Hepatocyte (in vitro differentiated cells): ENCODE data around the gene CBARP. TPM values are rescaled to one million over a fixed set of nuclear protein-coding genes. Genes with fewer than 3 reads are reported as not detected.

Source experiments
- DNase-seq: peaks from one replicate; pipeline ENCODE4 v3.0.0-alpha.2; 2016; ENCODE audit warnings: low spot score
- H2AFZ ChIP-seq: fragments of 200-600 bp; sonication (generic); 2 replicates; pipeline ENCODE4 v1.6.0; 2016; ENCODE audit warnings: antibody characterized with exemption, mild to moderate bottlenecking
- H3K27ac ChIP-seq: fragments of 200-600 bp; sonication (generic); 2 replicates; pipeline ENCODE4 v1.5.1; 2016; ENCODE audit warnings: mild to moderate bottlenecking
- H3K27me3 ChIP-seq: fragments of 200-600 bp; sonication (generic); 2 replicates; pipeline ENCODE4 v1.6.1; 2016
- H3K36me3 ChIP-seq: fragments of 200-600 bp; sonication (generic); replicated peaks from 2 replicates; pipeline ENCODE4 v1.5.1; 2016; ENCODE audit warnings: low read depth; ENCODE audit not compliant: insufficient read depth
- H3K4me1 ChIP-seq: fragments of 200-600 bp; sonication (generic); 2 replicates; pipeline ENCODE4 v1.5.1; 2016; ENCODE audit warnings: mild to moderate bottlenecking, moderate library complexity; ENCODE audit not compliant: insufficient read depth
- H3K4me2 ChIP-seq: fragments of 200-600 bp; sonication (generic); 2 replicates; pipeline ENCODE4 v1.6.0; 2016
- H3K4me3 ChIP-seq: fragments of 200-600 bp; sonication (generic); 2 replicates; pipeline ENCODE4 v1.5.1; 2016; ENCODE audit warnings: mild to moderate bottlenecking
- H3K79me2 ChIP-seq: fragments of 200-600 bp; sonication (generic); 2 replicates; pipeline ENCODE4 v1.6.0; 2017; ENCODE audit warnings: mild to moderate bottlenecking
- H3K9me2 ChIP-seq: fragments of 200-600 bp; sonication (generic); replicated peaks from 2 replicates; pipeline ENCODE4 v1.6.0; 2017; ENCODE audit warnings: mild to moderate bottlenecking; ENCODE audit not compliant: insufficient read depth
- H3K9me3 ChIP-seq: fragments of 200-600 bp; sonication (generic); 2 replicates; pipeline ENCODE4 v1.5.1; 2016; ENCODE audit warnings: low read depth, mild to moderate bottlenecking
- H4K20me1 ChIP-seq: fragments of 200-600 bp; sonication (generic); 2 replicates; pipeline ENCODE4 v1.6.0; 2016; ENCODE audit warnings: mild to moderate bottlenecking; ENCODE audit not compliant: insufficient read depth, poor library complexity, severe bottlenecking
- EZH2 ChIP-seq: fragments of 200-600 bp; sonication (generic); IDR thresholded peaks from 2 replicates; pipeline ENCODE4 v1.6.1; 2016; ENCODE audit warnings: antibody characterized with exemption, mild to moderate bottlenecking, borderline replicate concordance
- EZH2phosphoT487 ChIP-seq: fragments of 200-600 bp; sonication (generic); IDR thresholded peaks from one replicate; pipeline ENCODE4 v1.6.1; 2018; ENCODE audit warnings: antibody characterized with exemption, mild to moderate bottlenecking, low read depth, moderate library complexity; ENCODE audit not compliant: unreplicated experiment, severe bottlenecking
- whole genome bisulfite sequencing: methylation state at CpG from one replicate; pipeline ENCODE4 v1.1.6; 2016; ENCODE audit warnings: low lambda C conversion rate; ENCODE audit errors: missing lambda C conversion rate; 5-methylcytosine and 5-hydroxymethylcytosine counted together
- polyA plus RNA-seq: library from polyadenylated mRNA; unstranded; fragments of >200 nt; fragmentation: Nextera tagmentation; extraction: Ambion mirVana; gene quantifications from 2 replicates; pipeline ENCODE4 v1.2.1, GENCODE V29; 2016
- total RNA-seq: library from RNA; depleted of rRNA; stranded (reverse); fragments of >200 nt; gene quantifications from 2 replicates; pipeline ENCODE4 v1.2.3, GENCODE V29; 2014
- TF ChIP-seq, protein P1 (sequence below): fragments of 200-600 bp; sonication (generic); IDR thresholded peaks from 2 replicates; pipeline ENCODE4 v1.5.1; 2016; ENCODE audit warnings: antibody characterized with exemption, mild to moderate bottlenecking; ENCODE audit not compliant: poor library complexity

The CBARP gene
- total and polyA plus RNA-seq, 2 experiments from 2014 or later = 4.2 to 7.1 TPM

DNA sequence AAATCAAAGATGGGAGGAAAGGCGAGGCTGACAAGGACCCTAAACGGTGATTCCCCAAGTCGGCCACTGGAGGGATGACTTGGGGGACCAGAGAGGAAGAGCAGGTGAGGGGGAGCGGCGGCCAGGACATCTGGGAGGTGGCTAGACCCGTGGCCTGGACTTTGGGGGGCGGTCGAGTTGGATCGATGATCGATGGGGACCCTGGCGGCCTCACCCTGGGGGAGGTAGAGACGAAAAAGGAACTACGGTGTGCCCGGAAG is 23.7 kb upstream of the CBARP start:
- peak overlapping the region; percentile 66 for H3K4me3 ChIP-seq
- peak overlapping the region; percentile 98 for H3K27ac ChIP-seq
- no peaks in the 10 kb centered on the region for H3K9me2 ChIP-seq
- no peak overlapping the region for H2AFZ ChIP-seq
- no peaks in the 10 kb centered on the region for H3K36me3 ChIP-seq
- DNase-seq = no peak
- no peak for TF ChIP-seq EZH2
- TF ChIP-seq, protein P1, sequence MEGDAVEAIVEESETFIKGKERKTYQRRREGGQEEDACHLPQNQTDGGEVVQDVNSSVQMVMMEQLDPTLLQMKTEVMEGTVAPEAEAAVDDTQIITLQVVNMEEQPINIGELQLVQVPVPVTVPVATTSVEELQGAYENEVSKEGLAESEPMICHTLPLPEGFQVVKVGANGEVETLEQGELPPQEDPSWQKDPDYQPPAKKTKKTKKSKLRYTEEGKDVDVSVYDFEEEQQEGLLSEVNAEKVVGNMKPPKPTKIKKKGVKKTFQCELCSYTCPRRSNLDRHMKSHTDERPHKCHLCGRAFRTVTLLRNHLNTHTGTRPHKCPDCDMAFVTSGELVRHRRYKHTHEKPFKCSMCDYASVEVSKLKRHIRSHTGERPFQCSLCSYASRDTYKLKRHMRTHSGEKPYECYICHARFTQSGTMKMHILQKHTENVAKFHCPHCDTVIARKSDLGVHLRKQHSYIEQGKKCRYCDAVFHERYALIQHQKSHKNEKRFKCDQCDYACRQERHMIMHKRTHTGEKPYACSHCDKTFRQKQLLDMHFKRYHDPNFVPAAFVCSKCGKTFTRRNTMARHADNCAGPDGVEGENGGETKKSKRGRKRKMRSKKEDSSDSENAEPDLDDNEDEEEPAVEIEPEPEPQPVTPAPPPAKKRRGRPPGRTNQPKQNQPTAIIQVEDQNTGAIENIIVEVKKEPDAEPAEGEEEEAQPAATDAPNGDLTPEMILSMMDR = peak; percentile 6
- H3K79me2 ChIP-seq = peaks cover 22% of the 10 kb centered on the region
- H3K4me1 ChIP-seq = peaks cover 76% of the 10 kb centered on the region
- peak overlapping the region; percentile 93 for H3K4me2 ChIP-seq
- peaks cover 12% of the 10 kb centered on the region for H4K20me1 ChIP-seq
- 33% methylated on average over 11 of the region's 14 CpGs for WGBS
- H3K27me3 ChIP-seq = no peaks in the 10 kb centered on the region
- H3K9me3 ChIP-seq = no peaks in the 10 kb centered on the region

DNA sequence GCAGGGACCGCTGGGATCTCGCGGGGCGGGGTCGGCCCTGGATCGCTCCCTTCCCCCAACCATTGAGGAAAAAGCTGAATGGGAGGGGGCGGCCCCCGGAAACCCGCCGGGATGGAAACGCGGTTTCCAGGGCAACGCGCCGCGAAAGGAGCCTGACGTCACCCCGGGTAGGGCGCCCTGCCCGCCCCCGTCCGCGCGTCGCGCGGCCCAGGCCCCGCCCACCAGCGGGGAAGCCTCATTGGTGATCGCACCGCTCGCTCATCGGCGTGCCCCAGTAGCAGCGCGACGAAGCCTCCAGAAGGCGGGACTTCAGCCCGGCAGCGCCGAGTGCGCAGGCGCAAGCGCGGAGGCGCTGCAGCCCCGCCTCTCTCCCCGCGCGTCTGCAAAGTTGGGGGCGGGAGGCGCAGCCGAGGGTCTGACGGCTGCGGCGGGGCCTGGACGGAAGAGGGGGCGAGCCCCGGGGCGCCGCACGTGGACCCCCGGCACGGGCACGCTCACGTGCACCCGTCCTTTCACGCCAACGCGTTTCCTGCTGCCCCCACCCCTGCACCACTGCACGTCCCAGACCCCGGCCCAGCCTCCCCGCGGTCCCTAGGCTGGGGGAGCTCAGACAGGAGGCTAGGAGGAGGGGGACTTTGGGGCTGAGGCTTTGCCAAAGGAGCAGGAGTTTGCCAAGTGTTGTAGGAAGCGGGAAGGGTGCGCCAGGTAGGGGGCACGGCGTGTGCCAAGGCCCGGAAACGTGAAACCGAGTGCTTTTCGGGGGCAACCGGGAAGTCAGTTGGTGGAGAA is 23.1 kb upstream of the CBARP start:
- Histone ChIP-seq H3K4me1 (peaks cover 71% of the 10 kb centered on the region), H3K4me3 (peak overlapping the region; percentile 66), H3K27ac (peak overlapping the region; percentile 98), H3K79me2 (peaks cover 28% of the 10 kb centered on the region), H3K27me3 (no peaks in the 10 kb centered on the region), H4K20me1 (peaks cover 15% of the 10 kb centered on the region), H2AFZ (no peak overlapping the region), H3K36me3 (no peaks in the 10 kb centered on the region), H3K4me2 (peak overlapping the region; percentile 93), H3K9me2 (no peaks in the 10 kb centered on the region), H3K9me3 (no peaks in the 10 kb centered on the region)
- 4% methylated on average over 49 of the region's 83 CpGs for WGBS
- DNase-seq = peak; percentile 99
- TF ChIP-seq EZH2 (no peak), EZH2phosphoT487 (no peak)
- TF ChIP-seq, protein P1 = no peak

DNA sequence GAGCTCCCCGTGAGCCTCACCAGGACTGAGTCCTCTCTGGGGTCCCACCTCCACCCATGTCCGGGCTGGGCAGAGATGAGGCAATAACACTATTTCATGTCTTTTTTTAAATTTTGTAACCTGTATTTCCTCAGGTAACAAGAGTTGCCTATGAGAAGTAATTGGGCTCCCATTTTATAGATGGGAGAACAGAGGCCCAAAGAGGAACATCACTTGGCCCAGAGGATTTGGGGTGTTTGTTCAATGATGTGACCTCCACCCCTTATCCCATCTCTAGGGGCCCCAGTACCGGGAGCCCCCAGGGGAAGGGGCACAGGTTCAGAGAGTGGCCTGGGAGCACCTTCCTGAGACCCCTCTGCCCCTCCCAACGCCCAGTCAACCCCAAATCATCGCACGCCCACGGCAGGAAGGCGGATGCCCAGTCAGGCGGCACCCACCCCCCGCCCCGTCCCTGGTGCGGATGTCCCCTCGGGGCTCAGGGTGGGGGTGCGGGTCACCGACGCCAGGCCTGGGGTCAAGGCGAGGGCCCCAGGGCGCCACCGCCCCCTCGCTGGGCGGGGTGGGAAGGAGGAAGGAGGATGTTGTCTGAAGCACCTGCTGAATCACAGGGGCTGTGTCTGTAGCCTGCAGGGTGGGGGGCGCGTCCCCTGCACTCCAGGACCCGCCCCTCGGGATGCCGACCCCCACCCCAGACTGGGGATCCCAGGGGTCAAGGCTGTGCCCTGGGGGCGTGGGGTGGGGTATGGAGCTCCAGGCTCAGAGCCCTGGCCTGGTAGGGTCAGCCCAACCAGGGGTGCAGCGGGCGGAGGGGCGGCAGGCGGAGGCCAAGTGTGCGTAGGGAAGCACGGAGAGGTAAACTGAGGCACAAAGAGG is 22.3 kb upstream of the CBARP start:
- Histone ChIP-seq H3K9me2 (no peaks in the 10 kb centered on the region), H3K79me2 (peaks cover 36% of the 10 kb centered on the region), H3K27ac (peak overlapping the region; percentile 98), H3K4me1 (peaks cover 69% of the 10 kb centered on the region), H3K4me2 (peak overlapping the region; percentile 86), H3K36me3 (no peaks in the 10 kb centered on the region), H4K20me1 (peaks cover 18% of the 10 kb centered on the region), H3K27me3 (no peaks in the 10 kb centered on the region), H3K9me3 (no peaks in the 10 kb centered on the region), H3K4me3 (no peak overlapping the region), H2AFZ (no peak overlapping the region)
- 16% methylated on average over 17 of the region's 33 CpGs for WGBS
- no peak for DNase-seq
- TF ChIP-seq EZH2 (no peak), EZH2phosphoT487 (no peak)
- TF ChIP-seq, protein P1 = no peak
